HG03558 (cell line): Measurements from ENCODE around the gene BTNL2.
A peak's percentile ranks its signal among the peaks of the same experiment; 100 is the strongest.

Source experiments
- ATAC-seq: cut with Tn5 transposase; IDR thresholded peaks from one replicate; pipeline ENCODE4 v1.9.1; 2021; ENCODE audit warnings: moderate number of reproducible peaks; ENCODE audit not compliant: unreplicated experiment; ENCODE audit errors: extremely low read depth

Gene BTNL2

DNA sequence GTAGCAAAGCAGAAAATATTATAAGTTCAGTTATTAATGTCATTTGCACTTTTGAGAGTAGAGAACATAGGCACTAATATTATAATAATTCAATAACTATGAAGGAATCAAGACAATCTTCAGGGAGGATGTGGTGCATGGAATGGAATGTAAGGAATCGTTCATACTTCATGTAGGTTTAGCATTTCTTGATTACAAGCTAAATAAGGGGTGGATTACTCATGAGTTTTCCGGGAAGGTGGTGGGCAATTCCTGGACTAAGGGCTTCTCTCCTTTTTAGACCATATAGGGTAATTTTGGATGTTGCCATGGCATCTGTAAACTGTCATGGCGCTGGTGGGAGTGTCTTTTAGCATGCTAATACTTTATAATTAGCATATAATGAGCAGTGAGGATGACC, 9.1 kb upstream of the BTNL2 start:
- no peak for ATAC-seq

DNA sequence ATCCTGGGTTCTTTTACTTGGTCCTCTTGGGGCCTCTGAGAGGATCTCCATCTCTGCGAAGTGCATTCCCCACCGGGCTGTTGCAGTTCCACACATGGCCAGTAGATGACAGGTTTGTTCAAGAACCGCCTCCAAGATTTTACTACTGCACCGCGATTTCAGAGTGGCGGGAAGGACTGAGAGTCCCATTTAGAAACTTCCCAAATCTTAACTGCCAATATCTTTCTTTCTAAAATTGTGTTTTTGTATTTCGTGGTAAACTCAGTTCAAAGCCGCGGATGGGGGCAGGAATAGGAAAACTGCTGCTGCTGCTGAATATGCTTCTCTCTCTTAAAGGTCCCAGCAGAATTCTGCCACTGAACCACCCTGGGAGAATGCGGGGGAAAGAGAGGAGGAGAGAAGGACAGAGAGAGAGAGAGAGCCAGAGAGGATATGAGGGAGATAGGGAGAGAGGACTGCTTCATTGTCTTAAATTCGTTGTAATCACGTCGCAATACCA, 8.6 kb upstream of the BTNL2 start:
- no peak for ATAC-seq

DNA sequence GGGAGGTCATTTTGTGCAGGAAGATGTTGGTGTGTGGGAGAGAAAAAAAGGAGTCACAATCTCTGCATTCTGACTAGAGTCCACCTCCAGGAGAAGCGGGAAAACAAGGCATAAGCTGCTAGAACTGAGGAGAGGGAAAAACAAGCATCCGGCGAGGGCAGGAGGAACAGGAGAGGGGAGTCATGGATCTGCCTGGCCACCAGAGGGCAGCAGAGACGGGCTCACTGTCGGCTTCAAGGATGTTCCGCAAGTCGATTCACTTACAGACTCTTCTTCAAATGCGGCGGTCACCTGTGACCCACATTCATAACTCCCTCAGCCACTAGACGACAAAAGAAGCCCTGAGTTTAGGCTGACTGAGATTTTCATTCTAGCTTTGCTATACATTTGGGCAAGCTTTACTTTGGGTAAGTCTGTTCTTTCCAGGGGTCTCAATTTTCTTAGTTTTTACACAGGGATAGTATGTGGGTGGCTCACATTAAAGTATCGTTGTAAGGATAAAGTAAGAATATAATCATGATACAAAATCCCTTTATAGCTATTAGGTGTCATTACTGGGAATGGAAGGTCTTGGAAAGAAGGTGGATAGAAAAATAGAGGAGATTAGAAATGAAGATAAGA, 6.6 kb upstream of the BTNL2 start:
- no peak for ATAC-seq

DNA sequence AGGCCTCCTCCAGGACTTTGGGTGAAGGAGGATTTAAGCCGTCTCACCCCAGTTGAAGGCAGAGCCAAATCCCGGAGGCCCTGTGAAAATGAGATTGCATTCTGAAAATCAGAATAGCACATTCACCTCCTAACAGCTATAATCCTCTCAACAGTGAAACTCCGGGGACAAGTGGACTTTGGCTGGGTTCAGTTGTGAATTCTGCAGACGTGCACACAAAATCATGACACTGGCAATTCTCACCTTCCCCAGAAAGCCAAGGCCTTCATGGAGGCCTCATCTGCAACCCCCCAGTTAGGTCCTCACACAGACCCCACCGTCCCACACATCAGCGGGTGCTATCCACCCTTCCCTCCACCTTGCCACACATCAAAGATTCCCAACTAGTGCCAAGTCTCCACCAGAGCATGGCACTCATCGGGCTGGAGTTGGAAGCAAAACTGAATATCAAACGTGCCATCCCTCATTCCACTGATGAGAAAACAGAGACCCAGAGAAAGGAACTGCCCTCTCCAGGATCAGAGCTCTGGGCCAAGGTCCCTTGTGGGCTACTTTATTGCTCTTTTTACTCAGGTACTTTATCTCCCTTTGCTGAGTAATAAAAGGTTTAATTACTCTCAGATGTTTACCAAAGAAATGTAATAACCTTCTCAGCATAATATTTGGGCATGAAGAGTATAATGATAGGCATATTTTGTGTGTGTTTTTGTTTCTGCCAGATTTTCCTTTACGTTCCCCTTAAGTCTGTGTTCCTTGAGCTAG, 4.8 kb upstream of the BTNL2 start:
- ATAC-seq: no peak

DNA sequence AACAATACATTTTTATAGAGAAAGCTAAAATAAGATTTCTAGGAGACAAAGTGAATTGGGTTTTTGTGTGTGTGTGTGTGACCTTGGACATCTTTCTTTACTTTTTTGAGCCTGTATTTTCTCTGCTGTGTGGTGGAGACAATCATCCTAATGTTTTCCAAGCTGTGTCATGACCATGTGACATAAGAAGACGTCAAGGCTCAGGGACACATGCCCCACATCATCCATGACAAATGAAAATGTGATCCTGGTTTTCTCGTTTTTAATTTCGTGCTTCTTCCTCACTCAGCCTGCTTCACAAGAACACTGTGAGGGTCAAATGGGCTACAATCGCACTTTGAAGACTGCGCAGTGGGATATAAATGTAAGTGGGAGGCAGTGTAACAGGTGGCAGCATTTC, 3.9 kb upstream of the BTNL2 start:
- ATAC-seq: no peak

DNA sequence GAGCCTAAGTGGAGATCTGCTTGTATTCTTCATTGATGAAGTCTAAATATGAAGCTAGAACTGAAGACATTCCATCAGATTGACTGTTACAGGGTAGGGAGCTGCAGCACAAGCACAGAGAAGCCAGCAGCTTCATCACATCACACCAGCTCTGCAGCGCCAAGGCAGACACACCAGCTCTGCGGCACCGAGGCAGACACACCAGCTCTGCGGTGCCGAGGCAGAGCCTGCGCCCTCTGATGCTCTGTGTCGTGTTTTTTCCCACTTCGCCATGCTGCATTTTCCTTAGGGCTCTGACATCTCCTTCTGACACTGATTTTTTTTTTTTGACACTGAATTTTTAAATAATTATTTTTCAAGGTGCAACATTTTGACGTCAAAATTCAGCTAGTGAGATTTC, 784 bp downstream of the BTNL2 start:
- no peak for ATAC-seq

DNA sequence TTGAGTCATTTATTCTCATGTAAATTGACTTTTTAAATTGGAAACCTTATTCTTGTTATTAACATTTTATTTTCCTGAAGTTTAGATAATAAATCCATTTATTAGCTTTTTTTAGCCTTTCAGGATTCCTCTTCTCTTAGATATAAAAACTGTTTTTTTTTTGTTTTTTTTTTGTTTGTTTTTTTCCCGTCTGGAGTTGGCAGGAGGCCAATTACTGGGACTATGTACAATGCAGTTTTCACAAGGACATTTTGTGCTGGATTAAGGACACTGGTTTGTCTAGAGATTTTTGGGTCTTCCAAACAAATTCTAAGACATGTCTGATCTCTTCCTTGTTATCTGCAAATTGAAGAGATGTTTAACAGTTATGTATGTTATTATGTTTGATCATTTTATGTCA, 1.3 kb downstream of the BTNL2 start:
- ATAC-seq: no peak

DNA sequence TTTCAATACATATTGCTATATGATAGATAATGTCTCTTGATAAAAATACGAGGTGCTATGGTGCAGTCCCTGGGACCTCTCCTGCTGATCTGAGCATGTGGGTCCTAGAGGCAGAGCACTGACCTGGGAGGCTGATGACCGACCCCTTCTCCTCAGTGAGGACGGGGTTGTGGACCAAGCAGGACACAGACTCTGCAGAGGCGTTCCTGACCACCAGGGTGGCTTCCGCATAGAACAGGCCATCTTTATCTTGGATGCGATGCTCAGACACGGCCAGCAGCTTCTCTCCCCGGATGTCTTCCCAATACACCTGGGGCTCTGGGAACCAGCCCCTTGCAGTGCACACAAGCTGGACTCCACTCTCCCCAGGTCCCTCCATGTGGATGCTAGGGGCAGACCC, 4.2 kb downstream of the BTNL2 start:
- no peak for ATAC-seq

DNA sequence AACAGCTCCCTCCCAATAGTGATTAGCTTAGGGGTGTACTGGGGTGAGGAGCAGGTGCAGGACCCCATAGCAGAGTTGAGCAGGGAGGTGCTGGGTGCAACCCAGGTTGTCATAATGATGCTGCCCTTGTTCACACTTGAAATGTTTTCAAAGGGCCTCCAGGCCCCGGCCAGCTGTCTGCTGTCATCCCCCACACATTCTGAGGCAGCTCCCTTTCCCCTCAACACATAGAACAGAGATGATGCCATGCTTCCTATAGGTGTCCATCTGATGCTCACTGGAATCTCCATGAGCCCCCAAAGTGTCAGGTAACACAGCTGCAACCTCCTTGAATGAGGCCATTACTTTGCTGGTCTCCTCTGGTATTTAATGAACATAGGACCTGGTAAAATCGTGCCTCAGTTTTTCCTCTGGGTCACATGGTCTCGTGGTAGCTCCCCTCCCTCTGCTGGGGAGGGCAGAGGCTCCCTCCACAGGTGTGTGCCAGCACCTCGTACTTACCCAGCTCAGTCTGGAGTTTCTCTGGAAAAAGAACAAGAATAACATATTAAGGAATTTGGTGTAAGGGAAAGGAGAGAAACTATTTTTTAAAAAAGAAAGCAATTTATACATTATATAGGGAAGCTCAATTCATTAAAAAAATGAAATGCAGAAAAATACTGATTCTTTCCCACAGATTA, 5.6 kb downstream of the BTNL2 start:
- no peak for ATAC-seq

DNA sequence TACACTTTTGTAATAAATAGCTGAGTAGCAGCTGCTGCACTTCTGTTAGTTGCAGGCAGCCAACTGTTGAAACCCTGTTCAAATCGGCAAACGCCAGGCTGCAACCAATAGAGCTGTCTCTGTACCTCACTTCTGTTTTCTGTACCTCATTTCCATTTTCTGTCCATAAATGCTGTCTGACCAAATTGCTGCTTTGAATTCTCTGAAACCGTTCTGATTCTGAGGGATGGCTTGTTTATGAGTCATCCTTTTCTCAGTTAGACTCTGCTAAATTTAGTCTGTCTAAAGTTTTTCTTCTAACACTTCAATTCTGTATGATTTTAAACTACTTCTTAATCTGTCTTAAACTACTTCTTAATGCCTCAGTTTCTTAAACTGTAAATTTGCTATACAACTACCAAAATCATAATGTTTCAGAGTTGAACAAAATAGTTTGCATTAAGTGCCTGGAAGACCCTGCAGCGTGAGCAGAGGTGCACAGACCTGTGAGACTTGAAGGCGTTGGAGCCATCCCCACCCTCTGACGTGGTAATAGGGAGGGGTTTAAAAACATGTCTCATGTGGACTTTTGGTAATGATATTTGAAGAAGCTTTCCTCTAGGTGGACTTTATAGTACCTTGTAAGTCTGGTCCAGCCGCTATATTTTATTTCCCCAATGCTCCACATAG, 9.6 kb downstream of the BTNL2 start:
- peak; percentile 74 for ATAC-seq

DNA sequence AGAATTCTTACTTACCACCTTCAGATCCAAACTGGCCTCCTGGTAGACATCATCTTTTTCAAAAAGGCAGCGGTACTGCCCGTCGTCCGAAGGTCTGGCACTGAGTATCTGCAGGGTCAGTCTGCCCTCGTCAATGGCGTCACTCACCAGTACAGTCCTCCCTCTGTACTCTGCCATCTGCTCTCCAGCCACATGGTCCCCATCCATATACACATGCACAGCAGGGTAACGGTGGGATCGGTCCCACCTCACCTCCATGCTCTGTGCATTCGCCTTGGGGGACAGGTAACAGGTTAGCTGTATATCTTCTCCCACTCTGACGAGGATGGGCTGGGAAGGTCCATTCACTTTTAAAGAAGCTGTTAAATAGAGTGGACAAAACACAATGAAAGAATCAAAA, 11.0 kb downstream of the BTNL2 start:
- no peak for ATAC-seq

DNA sequence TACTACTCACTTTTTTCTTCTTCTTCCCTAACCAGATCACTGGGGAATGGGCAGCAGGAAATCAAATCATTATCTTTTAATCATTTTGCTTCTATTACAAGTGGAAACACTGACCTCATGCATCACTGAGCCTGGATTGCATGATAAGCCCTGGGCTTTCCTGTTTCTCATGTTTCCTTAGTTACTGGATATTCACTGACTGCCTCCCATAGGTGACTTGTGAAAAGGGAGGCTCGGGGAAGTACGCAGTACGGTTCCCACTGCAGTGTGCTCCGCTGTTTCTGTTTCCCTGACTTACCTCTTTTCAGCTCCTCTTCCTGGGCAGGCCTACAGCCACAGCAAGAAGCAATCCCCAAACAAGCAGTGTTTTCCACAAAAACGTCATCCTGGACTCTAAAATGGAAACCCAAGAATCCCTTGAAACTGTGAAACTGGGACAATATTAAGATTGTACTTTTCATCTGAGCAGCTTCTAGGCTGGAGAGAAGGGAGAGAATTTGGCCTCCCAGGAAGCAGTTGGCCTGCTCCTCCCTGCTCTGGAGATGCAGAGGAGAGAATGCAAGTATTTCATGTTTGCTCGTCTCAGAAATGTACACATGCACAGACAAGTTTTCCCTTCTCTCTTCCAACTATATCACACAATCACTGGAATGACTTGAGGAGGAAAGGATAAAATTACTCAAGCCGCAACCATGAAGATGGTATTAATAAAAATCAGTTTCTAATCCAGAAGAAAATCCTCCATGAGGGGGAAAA, 13.1 kb downstream of the BTNL2 start:
- no peak for ATAC-seq

DNA sequence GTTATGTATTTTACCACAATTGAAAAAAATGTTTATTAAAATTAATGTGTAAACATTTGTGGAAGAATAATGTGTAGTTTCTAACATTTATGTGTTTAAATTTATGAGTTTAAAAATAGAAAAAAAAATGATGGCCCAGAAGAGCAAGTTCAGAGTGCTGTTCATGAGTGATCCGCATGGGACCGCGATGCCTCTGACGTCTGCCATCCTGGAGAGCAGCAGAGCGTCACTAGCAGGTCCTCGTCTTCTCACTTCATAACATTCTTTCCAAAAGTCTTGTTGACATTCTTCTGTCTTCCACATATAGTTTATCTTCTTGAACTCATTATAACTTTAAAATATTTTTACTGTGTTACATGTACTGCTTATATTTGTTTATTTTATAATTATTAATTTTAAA, 15.5 kb downstream of the BTNL2 start:
- ATAC-seq: no peak

DNA sequence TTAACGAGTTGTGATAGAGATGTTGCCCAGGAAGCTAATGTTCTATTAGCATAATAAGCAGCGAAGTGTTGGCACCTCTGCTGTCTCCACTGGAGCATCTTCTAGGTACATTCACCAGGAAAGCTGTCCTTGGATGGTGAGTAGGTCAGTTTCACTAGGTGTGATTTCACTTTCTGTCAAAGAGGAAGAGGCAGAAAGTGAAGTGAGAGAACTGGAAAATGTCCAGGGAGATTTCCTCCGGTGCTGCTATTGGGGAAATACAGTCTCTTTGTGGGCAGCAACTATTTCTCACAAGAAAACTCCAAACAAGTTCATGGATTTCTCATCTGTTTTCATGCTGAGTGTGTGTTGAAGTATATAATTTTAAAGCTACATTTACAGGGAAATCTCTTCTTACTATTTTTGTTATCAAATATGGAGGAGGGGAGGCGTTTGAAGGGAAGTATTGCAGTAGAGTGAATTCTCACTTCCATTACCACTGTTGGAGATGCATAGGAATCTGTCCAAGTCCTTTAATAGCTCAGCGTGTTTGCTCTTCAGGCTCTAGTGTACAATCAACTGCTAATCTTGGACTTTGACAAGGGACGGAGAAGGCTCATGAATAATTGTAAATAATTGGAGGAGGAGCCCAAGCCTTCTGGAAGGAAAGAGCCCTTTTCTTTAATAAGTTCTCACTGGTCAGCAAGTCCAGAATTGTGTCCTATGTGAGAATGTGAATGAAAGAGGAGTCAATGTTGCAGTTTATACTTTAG, 19.2 kb downstream of the BTNL2 start:
- no peak for ATAC-seq

DNA sequence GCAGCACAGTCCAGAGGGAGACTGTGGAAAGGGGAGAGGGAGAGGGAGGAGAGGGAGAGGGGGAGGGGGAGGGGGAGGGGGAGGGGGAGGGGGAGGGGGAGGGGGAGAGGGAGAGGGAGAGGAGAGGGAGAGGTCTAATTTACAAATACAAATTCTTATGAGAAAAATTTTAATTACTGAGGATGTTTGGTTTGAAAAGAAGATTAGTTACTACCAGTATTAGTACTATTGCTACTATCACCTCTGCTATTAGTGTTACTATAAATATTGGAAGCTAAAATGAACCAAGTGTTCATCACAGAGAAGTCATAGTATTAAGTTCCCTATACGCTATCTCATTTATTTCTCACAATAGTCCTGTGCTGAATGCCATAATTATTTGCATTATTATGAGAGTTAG, 20.9 kb downstream of the BTNL2 start:
- ATAC-seq: no peak

DNA sequence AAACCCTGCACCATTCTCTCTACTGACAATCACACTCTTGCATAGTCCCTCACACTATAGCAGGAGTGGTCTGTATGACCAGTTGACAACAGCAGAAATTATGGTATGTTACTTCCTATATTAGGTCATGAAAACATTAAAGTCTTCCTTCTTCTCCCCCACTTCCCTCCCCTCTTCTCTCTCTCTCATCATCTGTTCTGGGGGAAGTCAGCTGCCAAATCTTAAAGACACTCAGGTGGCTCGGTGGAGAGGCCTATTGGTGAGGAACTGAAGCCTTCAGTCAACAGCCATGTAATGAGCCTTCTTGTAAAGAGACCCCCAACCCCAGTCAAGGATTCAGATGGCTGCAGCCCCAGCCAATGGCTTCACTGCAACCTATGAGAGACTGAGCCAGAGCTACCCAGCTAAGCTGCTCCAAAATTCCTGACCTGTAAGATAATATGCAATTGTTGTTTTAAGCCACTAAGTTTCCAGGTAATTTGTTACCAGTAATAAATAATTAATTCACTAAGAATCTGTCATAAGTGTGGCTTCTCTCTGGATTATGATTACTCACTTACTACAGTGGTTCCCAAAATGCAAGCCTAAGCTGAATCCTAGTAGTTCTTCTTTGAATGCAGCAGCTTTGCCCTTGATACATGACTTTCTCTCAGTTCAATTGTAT, 24.1 kb downstream of the BTNL2 start:
- ATAC-seq: no peak

DNA sequence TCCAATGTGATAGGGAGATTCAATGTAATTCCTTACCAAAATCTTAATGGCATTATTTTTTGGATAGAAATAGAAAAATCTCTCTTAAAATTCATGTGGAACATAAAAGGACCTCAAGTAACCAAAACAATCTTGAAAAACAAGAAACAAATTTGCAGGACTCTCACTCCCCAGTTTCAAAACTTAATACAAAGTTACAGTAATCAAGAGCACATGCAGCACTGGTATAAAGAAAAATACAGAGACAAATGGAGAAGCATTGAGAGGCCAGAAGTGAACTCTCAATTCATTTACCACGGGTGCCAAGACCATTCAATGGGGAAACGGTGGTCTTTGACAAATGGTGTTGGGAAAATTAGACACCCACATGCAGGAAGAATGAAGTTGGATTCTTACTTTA, 27.4 kb downstream of the BTNL2 start:
- no peak for ATAC-seq

DNA sequence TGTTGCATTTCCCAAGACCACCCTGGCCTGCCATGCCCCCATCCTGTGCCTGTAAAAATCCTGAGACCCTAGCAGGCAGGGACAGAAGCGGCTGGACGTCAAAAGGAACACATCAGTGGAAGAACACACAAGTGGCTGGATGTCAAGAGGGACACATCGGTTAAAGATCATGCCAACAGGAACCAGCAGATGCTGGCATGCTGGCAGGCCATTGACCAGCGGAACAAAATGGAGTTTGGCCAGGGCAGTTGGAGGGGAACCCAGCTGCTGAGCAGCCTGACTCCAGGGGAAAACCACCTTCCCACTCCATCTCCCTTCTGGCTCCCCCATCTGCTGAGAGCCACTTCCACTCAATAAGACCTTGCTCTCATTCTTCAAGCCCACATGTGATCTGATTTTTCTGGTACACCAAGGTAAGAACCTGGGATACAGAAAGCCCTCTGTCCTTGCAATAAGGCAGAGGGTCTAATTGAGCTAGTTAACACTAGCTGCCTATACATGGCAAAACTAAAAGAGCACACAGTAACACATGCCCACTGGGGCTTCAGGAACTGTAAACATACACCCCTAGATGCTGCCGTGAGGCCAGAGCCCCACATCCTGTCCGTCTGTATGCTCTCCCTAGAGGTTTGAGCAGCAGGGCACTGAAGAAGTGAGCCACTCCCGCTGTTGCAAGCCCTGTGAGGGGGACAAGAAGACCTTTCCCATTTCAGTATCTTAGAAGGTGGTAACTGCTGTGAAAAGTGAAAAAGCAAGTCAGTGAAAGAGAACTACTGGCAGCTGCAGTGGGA, 31.0 kb downstream of the BTNL2 start:
- ATAC-seq: no peak
